Gastrocnemius medialis (tissue), 4 donors: ENCODE data around the gene CER1. TPM values are rescaled to one million over a fixed set of nuclear protein-coding genes. Genes with fewer than 3 reads are reported as not detected.
A peak's percentile ranks its signal among the peaks of the same experiment; 100 is the strongest.

Experiments
- ATAC-seq, 2 donors: fragments of 150-250 bp; one replicate each; pipeline ENCODE4 v1.9.1; 2016
- DNase-seq, 2 donors: peaks; one replicate each; pipeline ENCODE4 v3.0.0-alpha.2; 2019
- H3K27ac ChIP-seq, 4 donors: fragments of 200-600 bp; sonication (generic); 1 replicate in 1 of 4; 2 replicates in 3 of 4; pipeline ENCODE4 v1.5.1; 2016 to 2018; ENCODE audit warnings: mild to moderate bottlenecking in 2 of 4, moderate library complexity in 1 of 4
- H3K27me3 ChIP-seq, 3 donors: fragments of 200-600 bp; sonication (generic) in 2 of 3; 1 replicate in 1 of 3; 2 replicates in 2 of 3; pipeline versions ENCODE4 v1.5.1 to v1.6.0; 2016 to 2019; ENCODE audit warnings: mild to moderate bottlenecking in 1 of 3, moderate library complexity in 1 of 3
- H3K36me3 ChIP-seq, 2 donors: fragments of 200-600 bp; sonication (generic) in 1 of 2; one replicate each; pipeline ENCODE4 v1.5.1; 2017 to 2018
- H3K4me1 ChIP-seq, 2 donors: fragments of 200-600 bp; sonication (generic) in 1 of 2; one replicate each; pipeline ENCODE4 v1.5.1; 2016 to 2017; ENCODE audit warnings: mild to moderate bottlenecking in 2 of 2
- H3K4me3 ChIP-seq, 4 donors: fragments of 200-600 bp; sonication (generic) in 3 of 4; 1 replicate in 1 of 4; 2 replicates in 3 of 4; pipeline ENCODE4 v1.5.1; 2016 to 2019; ENCODE audit warnings: mild to moderate bottlenecking in 2 of 4
- H3K9me3 ChIP-seq, 3 donors: fragments of 200-600 bp; sonication (generic) in 2 of 3; 1 replicate in 1 of 3; 2 replicates in 2 of 3; pipeline ENCODE4 v1.5.1; 2016 to 2019
- CTCF ChIP-seq, 5 experiments: fragments of 450-650 bp in 3 of 5; fragments of 200-600 bp in 2 of 5; sonication (generic) in 2 of 5; IDR thresholded peaks in 4 of 5; conservative IDR thresholded peaks in 1 of 5; 1 replicate in 4 of 5; 2 replicates in 1 of 5; pipeline ENCODE4 v1.5.1; 2016 to 2019; ENCODE audit warnings: antibody characterized with exemption in 5 of 5, mild to moderate bottlenecking in 3 of 5, moderate library complexity in 3 of 5
- POLR2A ChIP-seq, 2 donors: fragments of 450-650 bp; IDR thresholded peaks; one replicate each; pipeline ENCODE4 v1.6.1; 2017; ENCODE audit warnings: antibody characterized with exemption in 2 of 2, mild to moderate bottlenecking in 2 of 2, moderate library complexity in 2 of 2
- in situ Hi-C, 4 donors: fragments of 200-750 bp; cut with MboI; loops; one replicate each; pipeline versions ENCODE4 v1.15.0 to v1.8.0; 2017; ENCODE audit warnings: low sequenced_read_pairs in 4 of 4
- intact Hi-C: fragments of 100-400 bp; cut with DNase I; formaldehyde crosslinking; loops from one replicate; pipeline ENCODE4 v1.15.1; 2023; ENCODE audit warnings: low total_unique reads
- total RNA-seq, 4 donors: library from RNA; depleted of rRNA; stranded (reverse); fragments of >200 nt; gene quantifications; one replicate each; pipeline versions ENCODE4 v1.1.0 to v1.2.3, GENCODE V29; 2016

CER1 gene
- total RNA-seq, 4 donors from 2014 or later: not detected

GRCh38 chr9:14693251-14693861 is 29.2 kb downstream of the CER1 start, which contains the start of gene ZDHHC21:
Gene ZDHHC21, minus strand, starts transcription at chr9:14693432. Its CDS starts 19,092 bp downstream, at chr9:14674340.
- TF ChIP-seq CTCF (IDR thresholded peaks at IDR 0.05 in 4 of 5, conservative IDR thresholded peaks at IDR 0.05 in 1 of 5) (no peak), POLR2A (IDR thresholded peaks at IDR 0.05) (peak in 1 of 2 donors; percentile 41)

GRCh38 chr9:14692470-14693250 is 29.9 kb downstream of the CER1 start:
- intact Hi-C loops (loop anchor here (5.0 kb wide), 1 partner anchor 75 kb away; no protein-coding TSS in a partner anchor), in situ Hi-C loops (no loop called here)
- H3K27ac ChIP-seq: peak overlapping the region; percentile 62 to 77 (median 73)
- peak overlapping the region; percentile 59 to 73 (median 70) for H3K4me3 ChIP-seq
- no peaks in the 10 kb centered on the region for H3K9me3 ChIP-seq
- DNase-seq (peak in 1 of 2 donors; percentile 16), ATAC-seq (peak; percentile 55 to 56)
- TF ChIP-seq CTCF (IDR thresholded peaks at IDR 0.05 in 4 of 5, conservative IDR thresholded peaks at IDR 0.05 in 1 of 5) (no peak), POLR2A (IDR thresholded peaks at IDR 0.05) (no peak)
- H3K36me3 ChIP-seq: peaks cover 0 to 8% of the 10 kb centered on the region in 2 donors
- peaks cover 9 to 13% of the 10 kb centered on the region in 2 donors for H3K4me1 ChIP-seq
- H3K27me3 ChIP-seq: no peaks in the 10 kb centered on the region

More at GRCh38 chr9:14693251-14693861, 29.2 kb downstream of the CER1 start, which contains the start of gene ZDHHC21:
- ATAC-seq: peak; percentile 79 to 81
- intact Hi-C loops: loop anchor here (5.0 kb wide), 1 partner anchor 74 kb away; no protein-coding TSS in a partner anchor
- Histone ChIP-seq H3K4me1 (peaks cover 9 to 13% of the 10 kb centered on the region in 2 donors), H3K4me3 (peak within 1 kb of the TSS; percentile 59 to 73 (median 70)), H3K9me3 (no peaks in the 10 kb centered on the region), H3K27ac (peak within 1 kb of the TSS; percentile 62 to 77 (median 73)), H3K36me3 (peaks cover 0 to 8% of the 10 kb centered on the region in 2 donors), H3K27me3 (no peaks in the 10 kb centered on the region)
- in situ Hi-C loops: no loop called here
- DNase-seq: peak; percentile 33 to 56

GRCh38 chr9:14690948-14691730 is 31.4 kb downstream of the CER1 start:
- TF ChIP-seq CTCF (IDR thresholded peaks at IDR 0.05 in 4 of 5, conservative IDR thresholded peaks at IDR 0.05 in 1 of 5): no peak
- DNase-seq (no peak), ATAC-seq (no peak)
- Histone ChIP-seq H3K4me3 (no peak overlapping the region), H3K9me3 (no peaks in the 10 kb centered on the region), H3K27me3 (no peaks in the 10 kb centered on the region), H3K27ac (peak overlapping the region in 1 of 4 donors; percentile 38), H3K36me3 (peaks cover 0 to 8% of the 10 kb centered on the region in 2 donors), H3K4me1 (peaks cover 13 to 17% of the 10 kb centered on the region in 2 donors)
- in situ Hi-C loops: no loop called here
- intact Hi-C loops: loop anchor here (5.0 kb wide), 1 partner anchor 76 kb away; no protein-coding TSS in a partner anchor

- Histone ChIP-seq H3K36me3 (peaks cover 0 to 8% of the 10 kb centered on the region in 2 donors), H3K4me1 (peaks cover 17% of the 10 kb centered on the region in 2 donors), H3K27me3 (no peaks in the 10 kb centered on the region), H3K9me3 (no peaks in the 10 kb centered on the region), H3K27ac (peak overlapping the region; percentile 35 to 58 (median 43)), H3K4me3 (no peak overlapping the region)
- TF ChIP-seq POLR2A (IDR thresholded peaks at IDR 0.05): no peak
- peak in 1 of 2 donors; percentile 24 for ATAC-seq
- no peak for DNase-seq
- in situ Hi-C loops (no loop called here), intact Hi-C loops (no loop called here)
Observed at GRCh38 chr9:14687042-14687719, 35.4 kb downstream of the CER1 start.
